ENCODE results near the gene SHB.

GRCh38 chr9:37911271-37911681, 157.8 kb downstream of the SHB start:
- TF ChIP-seq FOXK2 (IDR thresholded peaks at IDR 0.05) (no peak), L3MBTL2 (conservative IDR thresholded peaks at IDR 0.05) (no peak), TARDBP (IDR thresholded peaks at IDR 0.05) (no peak), SUZ12 (IDR thresholded peaks at IDR 0.05) (no peak), ZNF384 (IDR thresholded peaks at IDR 0.05) (no peak), HDGF (IDR thresholded peaks at IDR 0.05; ENCODE audit: borderline replicate concordance) (no peak), SP1 (IDR thresholded peaks at IDR 0.05) (no peak), PKNOX1 (IDR thresholded peaks at IDR 0.05) (no peak), CTBP1 (IDR thresholded peaks at IDR 0.05; ENCODE audit: borderline replicate concordance) (no peak), FOXM1 (IDR thresholded peaks at IDR 0.05; ENCODE audit: borderline replicate concordance) (no peak), BHLHE40 (IDR thresholded peaks at IDR 0.05; ENCODE audit: borderline replicate concordance) (no peak), FOXA1 (IDR thresholded peaks at IDR 0.05) (no peak)
